HG02973 (cell line): ENCODE measurements around the gene KRT33A.
"Not testable (repeated sequence)": the region's sequence is repeated elsewhere in the genome, so short reads cannot be mapped to it uniquely, and the experiment has no call there.

Source experiments
- ATAC-seq: cut with Tn5 transposase; IDR thresholded peaks from one replicate; pipeline ENCODE4 v1.9.1; 2021; ENCODE audit warnings: moderate library complexity; ENCODE audit not compliant: unreplicated experiment

The KRT33A gene

DNA sequence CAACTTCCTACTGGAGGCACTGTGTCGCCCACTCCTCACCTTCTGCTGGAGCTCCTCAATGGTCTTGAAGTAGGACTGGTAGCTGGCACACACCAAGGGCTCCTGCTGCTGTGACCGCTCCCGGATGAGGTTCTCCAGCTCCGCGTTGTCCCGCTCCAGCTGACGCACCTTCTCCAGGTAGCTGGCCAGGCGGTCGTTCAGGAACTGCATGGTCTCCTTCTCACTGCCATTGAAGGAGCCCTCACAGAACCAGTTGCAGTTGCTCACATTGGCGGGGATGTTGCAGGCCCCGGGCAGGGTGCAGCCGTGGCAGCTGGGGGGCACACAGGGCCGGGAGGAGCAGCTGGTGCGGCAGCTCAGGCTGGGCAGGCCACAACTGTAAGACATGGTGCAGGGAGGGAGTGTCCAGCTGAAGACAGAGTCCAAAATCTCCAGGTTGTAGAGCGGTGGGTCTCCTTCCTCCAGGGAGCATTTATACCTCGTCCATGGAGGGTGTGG, at the start of gene KRT33A:
TSS of gene KRT33A (minus strand) at position 448 of the 498 bp plus-strand sequence. CDS start at position 387, 61 bp downstream.
- not testable (repeated sequence) for ATAC-seq

DNA sequence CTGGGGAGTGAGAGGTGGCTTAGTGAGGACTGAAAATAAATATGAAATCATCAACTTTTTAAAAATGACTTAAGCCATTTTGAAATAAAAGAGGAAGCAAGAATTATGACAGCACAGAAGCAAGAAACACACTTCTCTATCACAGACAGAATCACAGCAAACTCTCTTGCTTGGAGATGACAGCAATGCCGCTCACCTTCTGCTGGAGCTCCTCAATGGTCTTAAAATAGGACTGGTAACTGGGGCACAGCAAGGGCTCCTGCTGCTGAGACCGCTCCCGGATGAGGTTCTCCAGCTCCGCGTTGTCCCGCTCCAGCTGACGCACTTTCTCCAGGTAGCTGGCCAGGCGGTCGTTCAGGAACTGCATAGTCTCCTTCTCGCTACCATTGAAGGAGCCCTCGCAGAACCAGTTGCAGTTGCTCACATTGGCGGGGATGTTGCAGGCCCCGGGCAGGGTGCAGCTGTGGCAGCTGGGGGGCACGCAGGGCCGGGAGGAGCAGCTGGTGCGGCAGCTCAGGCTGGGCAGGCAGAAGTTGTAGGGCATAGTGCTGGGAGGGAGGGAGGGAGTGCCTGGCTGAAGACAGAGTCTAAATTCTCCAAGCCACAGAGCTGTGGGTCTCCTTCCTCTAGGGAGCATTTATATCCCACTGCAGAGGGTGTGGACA, 46.5 kb upstream of the KRT33A start, which contains the start of gene KRT31:
TSS of gene KRT31 (minus strand) at position 613 of the 665 bp plus-strand sequence. CDS start at position 544, 69 bp downstream.
- ATAC-seq, result no peak

DNA sequence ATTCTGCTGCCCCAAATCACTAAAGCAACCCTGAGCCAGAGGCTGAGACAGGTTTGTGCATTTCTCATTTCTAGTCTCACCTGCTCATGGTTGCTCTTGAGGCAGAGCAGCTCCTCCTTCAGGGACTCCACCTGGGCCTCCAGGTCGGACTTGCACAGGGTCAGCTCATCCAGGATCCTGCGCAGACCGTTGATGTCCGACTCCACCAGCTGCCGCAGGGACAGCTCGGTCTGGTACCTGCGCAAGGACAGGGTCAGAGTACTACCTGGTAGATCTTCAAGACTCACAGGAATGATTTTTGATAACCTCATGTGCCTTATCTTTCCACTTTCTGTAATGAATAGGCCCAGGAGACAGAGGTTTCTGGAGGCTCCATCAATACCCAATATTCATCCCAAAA, 45.7 kb upstream of the KRT33A start:
- no peak for ATAC-seq

DNA sequence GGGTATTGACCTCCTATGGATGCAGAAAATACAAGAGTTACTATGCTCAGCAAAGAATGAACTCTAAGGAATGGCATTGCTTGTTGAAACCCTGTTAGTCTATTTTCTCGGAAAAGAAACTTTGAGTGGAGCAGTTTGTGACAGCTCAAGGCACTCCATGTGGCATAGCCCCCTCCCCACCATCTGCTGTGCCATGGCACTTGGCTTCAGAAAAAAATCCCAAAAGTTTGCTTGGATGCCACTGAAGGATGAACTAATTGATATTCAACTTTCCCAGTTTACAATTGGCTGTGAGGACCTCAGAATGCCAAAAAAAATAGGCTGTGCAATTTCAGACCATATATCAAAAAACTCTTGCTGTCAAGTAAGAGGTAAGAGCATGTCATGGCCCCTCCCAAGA, 45.0 kb upstream of the KRT33A start:
- ATAC-seq, result no peak

GRCh38 chr17:41395044-41395443, 44.4 kb upstream of the KRT33A start:
- not testable (repeated sequence) for ATAC-seq

- no peak for ATAC-seq
These were observed 43.8 kb upstream of the KRT33A start for GRCh38 chr17:41394254-41394996.

GRCh38 chr17:41393826-41394225, 43.2 kb upstream of the KRT33A start:
- no peak for ATAC-seq

GRCh38 chr17:41393294-41393693, 42.7 kb upstream of the KRT33A start:
- no peak for ATAC-seq

GRCh38 chr17:41392278-41392677, 41.6 kb upstream of the KRT33A start:
- no peak for ATAC-seq

GRCh38 chr17:41391535-41391934, 40.9 kb upstream of the KRT33A start:
- no peak for ATAC-seq

GRCh38 chr17:41390411-41390938, 39.8 kb upstream of the KRT33A start:
- no peak for ATAC-seq

DNA sequence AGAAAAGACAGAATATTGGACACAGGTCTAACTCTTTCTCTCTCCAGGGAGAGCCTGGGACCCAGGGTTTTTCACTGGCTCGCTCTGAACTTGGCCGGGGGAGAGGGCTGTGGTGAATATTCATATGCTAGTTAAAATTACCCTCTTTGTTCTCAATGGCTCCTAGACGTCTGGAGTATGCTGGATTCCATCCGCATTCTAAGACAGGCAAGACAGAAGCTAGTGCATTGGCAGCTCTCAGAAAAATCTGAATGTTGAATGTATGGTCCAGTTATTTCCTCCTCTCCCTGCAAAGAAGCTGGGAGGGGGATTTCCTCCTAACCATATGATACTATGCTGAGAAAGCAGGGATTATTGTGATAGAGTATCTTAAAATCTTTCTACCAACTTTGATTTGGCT, 37.0 kb upstream of the KRT33A start:
- ATAC-seq, result no peak

DNA sequence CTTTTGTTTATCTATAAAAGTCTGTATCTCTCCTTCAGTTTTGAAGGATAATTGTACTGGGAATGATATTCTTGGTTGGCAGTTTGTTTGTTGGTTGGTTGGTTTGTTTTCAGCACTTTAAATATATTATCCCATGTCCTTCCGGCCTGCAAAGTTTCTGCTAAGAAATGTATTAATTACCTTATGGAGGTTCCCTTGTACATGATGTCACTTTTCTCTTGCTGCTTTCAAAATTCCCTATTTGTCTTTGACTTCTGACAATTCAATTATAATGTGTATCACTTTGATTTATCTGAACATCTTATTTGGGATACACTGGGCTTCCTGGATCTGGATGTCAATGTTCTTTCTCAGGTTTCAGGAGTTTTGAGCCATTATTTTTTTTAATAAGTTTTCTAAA, 35.6 kb upstream of the KRT33A start:
- no peak for ATAC-seq

DNA sequence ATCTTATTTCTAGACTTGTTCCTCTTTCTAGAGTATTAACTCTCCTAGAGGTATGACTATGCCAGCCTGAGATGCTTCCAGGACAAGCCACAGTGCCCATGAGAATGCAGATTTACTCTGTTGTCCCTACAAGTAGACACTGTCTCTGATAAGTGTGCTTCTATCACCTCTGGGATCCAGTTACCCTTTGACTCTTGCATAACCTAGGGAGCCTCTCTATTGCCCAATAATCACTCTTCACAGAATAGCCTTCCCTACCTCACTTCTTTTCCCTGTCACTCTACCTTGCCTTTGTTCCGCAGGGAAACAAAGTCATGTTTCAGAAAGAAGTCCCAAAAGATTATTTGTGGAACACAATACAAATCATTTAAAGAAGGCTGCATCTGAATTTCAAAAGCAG, 33.1 kb upstream of the KRT33A start:
- no peak for ATAC-seq

DNA sequence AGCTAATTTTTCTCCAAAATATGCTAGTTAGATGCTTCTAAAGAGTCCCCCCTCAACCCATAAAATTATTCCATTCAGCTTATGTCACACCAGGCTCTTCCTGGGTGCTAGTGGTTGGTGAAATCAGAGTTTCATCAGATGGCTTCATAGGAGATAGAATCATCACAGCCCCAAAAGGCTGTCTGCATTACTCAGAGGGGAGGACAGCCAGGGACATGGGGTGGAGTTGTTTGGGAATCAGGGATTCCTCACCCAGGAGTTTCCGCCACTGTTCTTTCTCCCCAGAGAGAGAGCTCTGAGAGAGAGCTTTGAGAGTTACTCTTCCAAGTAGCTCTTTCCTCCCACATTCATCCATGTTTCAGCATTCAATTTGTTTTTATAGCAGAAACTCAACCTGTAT, 31.8 kb upstream of the KRT33A start:
- ATAC-seq, result no peak

DNA sequence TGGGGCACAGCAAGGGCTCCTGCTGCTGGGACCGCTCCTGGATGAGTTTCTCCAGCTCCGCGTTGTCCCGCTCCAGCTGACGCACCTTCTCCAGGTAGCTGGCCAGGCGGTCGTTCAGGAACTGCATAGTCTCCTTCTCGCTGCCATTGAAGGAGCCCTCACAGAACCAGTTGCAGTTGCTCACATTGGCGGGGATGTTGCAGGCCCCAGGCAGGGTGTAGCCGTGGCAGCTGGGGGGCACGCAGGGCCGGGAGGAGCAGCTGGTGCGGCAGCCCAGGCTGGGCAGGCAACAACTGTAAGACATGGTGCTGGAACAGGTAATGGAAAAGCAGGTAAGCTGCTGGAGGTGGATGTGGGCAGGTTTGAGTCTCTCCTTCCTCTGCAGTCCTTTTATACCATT, 31.3 kb upstream of the KRT33A start, which contains the start of gene KRT34:
TSS of gene KRT34 (minus strand) at position 364 of the 400 bp plus-strand sequence. CDS start at position 304, 60 bp downstream.
- ATAC-seq, result not testable (repeated sequence)

- not testable (repeated sequence) for ATAC-seq
These were observed 29.5 kb upstream of the KRT33A start for GRCh38 chr17:41380091-41380490.

DNA sequence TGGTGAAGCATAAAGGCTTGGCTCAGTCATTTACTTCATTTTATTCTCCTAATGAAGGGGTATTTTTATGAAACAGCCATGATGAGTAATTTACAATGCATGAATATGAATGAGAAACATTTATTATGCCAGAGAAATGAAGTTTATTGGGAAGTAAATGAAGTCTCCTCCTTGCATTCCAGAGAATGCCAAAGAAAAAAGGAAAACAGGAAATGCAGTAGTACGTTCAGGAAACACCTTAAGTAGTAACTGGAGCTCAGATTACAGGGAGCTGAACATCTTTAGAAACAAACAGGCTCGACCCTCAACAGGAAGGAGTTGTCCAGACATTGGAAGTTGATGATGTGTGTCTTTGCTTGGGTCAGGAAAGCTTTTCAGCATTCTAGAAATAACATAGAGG, 26.9 kb upstream of the KRT33A start:
- no peak for ATAC-seq

DNA sequence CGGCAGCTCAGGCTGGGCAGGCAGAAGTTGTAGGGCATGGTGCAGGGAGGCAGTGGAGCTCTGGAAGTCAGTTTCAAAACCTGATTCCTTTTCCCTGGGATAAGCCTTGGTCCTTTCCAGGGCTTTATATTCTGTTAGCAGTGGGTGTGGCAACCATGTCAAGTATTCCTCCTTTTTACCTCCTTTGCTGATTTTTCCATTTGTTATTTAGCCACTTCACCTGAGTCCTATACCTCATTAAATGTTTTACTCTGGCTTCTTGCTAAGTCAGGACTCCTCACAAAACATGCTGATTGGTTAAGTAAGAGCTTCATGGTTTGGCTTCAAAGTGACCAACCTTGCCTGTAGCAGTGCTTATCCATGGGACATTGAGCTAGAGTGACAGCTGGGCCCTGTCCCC, 19.1 kb upstream of the KRT33A start, which contains the start of gene KRT33B:
TSS of gene KRT33B (minus strand) at position 101 of the 400 bp plus-strand sequence. CDS start at position 38, 63 bp downstream.
- ATAC-seq, result no peak

DNA sequence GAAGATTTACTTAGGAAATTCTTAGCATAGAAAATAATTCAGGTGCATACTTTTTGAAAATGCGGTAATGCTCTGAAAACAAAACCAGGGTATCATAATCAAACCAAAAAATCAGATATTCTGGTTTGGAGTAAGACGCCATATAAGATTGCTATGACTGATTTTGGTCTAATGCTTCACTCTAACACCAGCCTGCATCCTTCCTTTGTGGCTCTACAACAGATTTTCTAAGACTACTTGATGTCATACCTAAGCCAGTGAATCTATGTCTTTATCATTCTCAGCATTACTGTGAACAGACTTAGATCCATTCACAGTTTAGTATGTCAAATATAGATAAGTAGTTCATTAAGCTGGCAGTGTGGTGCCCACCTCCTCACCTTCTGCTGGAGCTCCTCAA, 18.4 kb upstream of the KRT33A start:
- no peak for ATAC-seq

DNA sequence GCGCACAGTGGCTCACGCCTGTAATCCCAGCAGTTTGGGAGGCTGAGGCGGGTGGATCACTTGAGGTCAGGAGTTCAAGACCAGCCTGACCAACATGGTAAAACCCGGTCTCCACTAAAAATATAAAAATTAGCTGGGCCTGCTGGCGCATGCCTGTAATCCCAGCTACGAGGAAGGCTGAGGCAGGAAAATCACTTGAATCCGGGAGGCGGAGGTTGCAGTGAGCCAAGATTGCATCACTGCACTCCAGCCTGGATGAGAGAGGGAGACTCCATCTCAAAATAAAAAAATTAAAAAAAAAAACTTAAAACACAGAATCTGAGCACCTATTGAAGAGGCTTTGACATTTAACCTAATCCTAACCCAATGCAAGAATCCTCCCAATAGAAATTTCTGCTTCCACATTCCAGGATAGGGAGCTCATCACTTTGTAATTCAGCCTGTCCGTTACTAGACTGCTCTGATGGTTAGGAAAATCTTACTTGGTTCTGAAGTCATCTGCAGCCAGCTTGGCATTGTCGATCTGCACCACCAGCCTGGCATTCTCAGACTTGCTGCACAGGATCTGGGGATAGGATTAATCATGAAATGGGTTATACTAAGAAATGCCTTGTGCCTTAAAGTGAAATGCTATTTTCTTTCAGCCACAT, 16.9 kb upstream of the KRT33A start:
- no peak for ATAC-seq
